ENCODE results near the gene KCNJ6. TPM values are rescaled to one million over a fixed set of nuclear protein-coding genes. Genes with fewer than 3 reads are reported as not detected.

KCNJ6 gene
- total RNA-seq, 1 experiment from 2014 or later, result 1.2 TPM

- no peak overlapping the region for H3K4me2 ChIP-seq (ENCODE audit: insufficient read depth, insufficient read length, low read length)
- no peak overlapping the region for H2AK5ac ChIP-seq (ENCODE audit: insufficient read length, low read length)
- H2BK15ac ChIP-seq (ENCODE audit: low read depth, low read length), result no peak overlapping the region
- no peak for TF ChIP-seq CTCF (conservative IDR thresholded peaks at IDR 0.05)
- no peaks in the 10 kb centered on the region for H3K27me3 ChIP-seq (ENCODE audit: insufficient read depth, low read length)
- no peak overlapping the region for H3K4ac ChIP-seq (ENCODE audit: low read depth, low read length)
- no peaks in the 10 kb centered on the region for H3K27me3 Mint-ChIP-seq (ENCODE audit: low read depth)
- no peak overlapping the region for H2AFZ ChIP-seq (ENCODE audit: low read length)
- no peaks in the 10 kb centered on the region for H3K23me2 ChIP-seq (ENCODE audit: insufficient read length, low read depth, low read length, poor library complexity, severe bottlenecking)
- H4K91ac ChIP-seq (ENCODE audit: insufficient read length, low read depth, low read length), result no peak overlapping the region
- no peaks in the 10 kb centered on the region for H3K79me2 ChIP-seq (ENCODE audit: insufficient read depth, low read length)
- no peaks in the 10 kb centered on the region for H4K20me1 ChIP-seq (ENCODE audit: control insufficient read depth, insufficient read depth, insufficient read length)
- no peak overlapping the region for H3K14ac ChIP-seq (ENCODE audit: insufficient read depth, low read length)
- no peaks in the 10 kb centered on the region for H3K9me3 ChIP-seq (ENCODE audit: control insufficient read depth, low read depth, low read length)
- H2BK5ac ChIP-seq (ENCODE audit: insufficient read length, low read length), result no peak overlapping the region
- H3K9me3 Mint-ChIP-seq, result peaks cover 0 to 2% of the 10 kb centered on the region in 2 experiments; a peak in 2 of 5 replicates
- DNase-seq, result no peak
- no CpG with 5 or more reads among the region's 3 CpGs for WGBS (ENCODE audit: extremely low coverage, insufficient read length, low lambda C conversion rate)
- H3K4me3 Mint-ChIP-seq, result no peak overlapping the region
- no peak overlapping the region for H3K23ac ChIP-seq (ENCODE audit: insufficient read length, low read depth, low read length)
- no peaks in the 10 kb centered on the region for H3K79me1 ChIP-seq (ENCODE audit: insufficient read depth, low read depth, low read length, poor library complexity, severe bottlenecking)
- H2BK20ac ChIP-seq (ENCODE audit: low read depth, low read length, poor library complexity, severe bottlenecking), result no peak overlapping the region
- no peak overlapping the region for H4K8ac ChIP-seq (replicated peaks; ENCODE audit: insufficient read length, low read depth, low read length)
- H4K5ac ChIP-seq (ENCODE audit: insufficient read length, low read depth, low read length), result no peak overlapping the region
- H2BK12ac ChIP-seq (ENCODE audit: insufficient read length, low read depth, low read length), result no peak overlapping the region
- no peak overlapping the region for H3K27ac Mint-ChIP-seq
- H3K4me1 ChIP-seq (ENCODE audit: insufficient read depth, low read length), result no peaks in the 10 kb centered on the region; the same call in 1 of the 2 replicates
- H3K56ac ChIP-seq (ENCODE audit: insufficient read length, low read depth, low read length), result no peak overlapping the region
- no peak overlapping the region for H3K18ac ChIP-seq (ENCODE audit: insufficient read length, low read depth, low read length)
- no peak overlapping the region for H2BK120ac ChIP-seq (ENCODE audit: low read depth, low read length, poor library complexity, severe bottlenecking)
- H3K27ac ChIP-seq (ENCODE audit: insufficient read length, low read depth, low read length), result no peak overlapping the region
- H3K9ac ChIP-seq (ENCODE audit: extremely low read depth, insufficient read length, low read length), result no peak overlapping the region
- H3K4me1 Mint-ChIP-seq, result peaks cover 63 to 73% of the 10 kb centered on the region in 2 experiments
- H3T11ph ChIP-seq (ENCODE audit: low read length), result no peak overlapping the region
- H3K36me3 Mint-ChIP-seq (ENCODE audit: insufficient read depth in 1 of 3, low read depth in 3 of 3), result peaks cover 0 to 16% (median 0%) of the 10 kb centered on the region in 3 experiments; a peak in 2 of 7 replicates
Observed at GRCh38 chr21:37821786-37822450, 94.3 kb downstream of the KCNJ6 start.

Data from H9 (cell line).